HFFc6 (cell line): ENCODE measurements around the gene SDR42E1. TPM values are rescaled to one million over a fixed set of nuclear protein-coding genes. Genes with fewer than 3 reads are reported as not detected.
A peak's percentile ranks its signal among the peaks of the same experiment; 100 is the strongest.

Experiments used
- DNase-seq: peaks from one replicate; pipeline ENCODE4 v3.0.0-alpha.2; 2018
- H3K27ac Mint-ChIP-seq: 2 replicates; pipeline ENCODE4 v1.8.0; 2020; ENCODE audit warnings: mild to moderate bottlenecking, mixed read lengths
- H3K27me3 Mint-ChIP-seq: 2 replicates; pipeline ENCODE4 v1.8.0; 2021; ENCODE audit warnings: mild to moderate bottlenecking, moderate library complexity, mixed read lengths; ENCODE audit not compliant: insufficient read depth
- H3K36me3 Mint-ChIP-seq: 2 replicates; pipeline ENCODE4 v1.8.0; 2021; ENCODE audit warnings: low read depth, mixed read lengths
- H3K4me1 Mint-ChIP-seq: 2 replicates; pipeline ENCODE4 v1.8.0; 2020; ENCODE audit warnings: low read depth, mixed read lengths
- H3K4me3 Mint-ChIP-seq: 2 replicates; pipeline ENCODE4 v1.8.0; 2020; ENCODE audit warnings: mild to moderate bottlenecking, moderate library complexity, mixed read lengths
- H3K9me3 Mint-ChIP-seq: 2 replicates; pipeline ENCODE4 v1.8.0; 2020; ENCODE audit warnings: mild to moderate bottlenecking, mixed read lengths
- total RNA-seq, 6 experiments: library from RNA; stranded (reverse); fragmentation: NEBNext Ultra II Directional; extraction: Animal tissue kit (Norgen Biotek cat#: 25700); gene quantifications; 2 replicates in 1 of 6; 3 replicates in 5 of 6; pipeline ENCODE4 v1.2.3, GENCODE V29; 2021
- TF ChIP-seq, protein P1 (sequence below): fragments of 200-600 bp; sonication (generic); IDR thresholded peaks from 2 replicates; pipeline ENCODE4 v1.5.0; 2021; ENCODE audit warnings: antibody characterized with exemption, mild to moderate bottlenecking

SDR42E1 gene
- total RNA-seq, 6 experiments from 2014 or later = not detected

GRCh38 chr16:82037666-82038065 is 26.4 kb upstream of the SDR42E1 start:
- H3K36me3 Mint-ChIP-seq = no peaks in the 10 kb centered on the region
- peaks cover 29% of the 10 kb centered on the region for H3K4me1 Mint-ChIP-seq
- no peak overlapping the region; the same call in 1 of the 2 replicates for H3K4me3 Mint-ChIP-seq
- H3K27ac Mint-ChIP-seq = no peak overlapping the region; the same call in 1 of the 2 replicates
- peaks cover 13% of the 10 kb centered on the region for H3K9me3 Mint-ChIP-seq
- DNase-seq = no peak
- no peaks in the 10 kb centered on the region; the same call in 1 of the 2 replicates for H3K27me3 Mint-ChIP-seq
- TF ChIP-seq, protein P1, sequence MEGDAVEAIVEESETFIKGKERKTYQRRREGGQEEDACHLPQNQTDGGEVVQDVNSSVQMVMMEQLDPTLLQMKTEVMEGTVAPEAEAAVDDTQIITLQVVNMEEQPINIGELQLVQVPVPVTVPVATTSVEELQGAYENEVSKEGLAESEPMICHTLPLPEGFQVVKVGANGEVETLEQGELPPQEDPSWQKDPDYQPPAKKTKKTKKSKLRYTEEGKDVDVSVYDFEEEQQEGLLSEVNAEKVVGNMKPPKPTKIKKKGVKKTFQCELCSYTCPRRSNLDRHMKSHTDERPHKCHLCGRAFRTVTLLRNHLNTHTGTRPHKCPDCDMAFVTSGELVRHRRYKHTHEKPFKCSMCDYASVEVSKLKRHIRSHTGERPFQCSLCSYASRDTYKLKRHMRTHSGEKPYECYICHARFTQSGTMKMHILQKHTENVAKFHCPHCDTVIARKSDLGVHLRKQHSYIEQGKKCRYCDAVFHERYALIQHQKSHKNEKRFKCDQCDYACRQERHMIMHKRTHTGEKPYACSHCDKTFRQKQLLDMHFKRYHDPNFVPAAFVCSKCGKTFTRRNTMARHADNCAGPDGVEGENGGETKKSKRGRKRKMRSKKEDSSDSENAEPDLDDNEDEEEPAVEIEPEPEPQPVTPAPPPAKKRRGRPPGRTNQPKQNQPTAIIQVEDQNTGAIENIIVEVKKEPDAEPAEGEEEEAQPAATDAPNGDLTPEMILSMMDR = no peak

DNA sequence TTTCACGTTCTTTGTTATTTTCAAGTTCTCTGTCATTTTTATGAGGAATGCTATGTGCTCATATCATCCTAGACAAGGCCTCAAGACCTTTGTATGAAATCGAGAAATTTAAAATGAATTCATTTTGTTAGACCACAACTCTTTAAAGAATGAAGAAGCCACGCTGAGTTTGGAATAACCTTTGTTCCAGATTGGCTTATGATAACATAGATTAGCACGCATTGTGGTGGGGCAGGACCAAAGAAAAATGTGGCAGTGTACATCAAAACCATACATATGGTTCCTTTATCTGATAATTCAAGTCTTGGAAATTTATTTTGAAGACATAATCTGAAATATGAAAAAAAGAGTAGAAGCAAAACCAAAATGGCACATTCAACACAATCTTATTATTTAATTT is 26.0 kb upstream of the SDR42E1 start:
- Mint-ChIP-seq H3K36me3 (no peaks in the 10 kb centered on the region), H3K9me3 (peaks cover 13% of the 10 kb centered on the region), H3K4me1 (peaks cover 29% of the 10 kb centered on the region), H3K4me3 (no peak overlapping the region), H3K27ac (no peak overlapping the region), H3K27me3 (no peaks in the 10 kb centered on the region; the same call in 1 of the 2 replicates)
- no peak for DNase-seq
- TF ChIP-seq, protein P1 = no peak

DNA sequence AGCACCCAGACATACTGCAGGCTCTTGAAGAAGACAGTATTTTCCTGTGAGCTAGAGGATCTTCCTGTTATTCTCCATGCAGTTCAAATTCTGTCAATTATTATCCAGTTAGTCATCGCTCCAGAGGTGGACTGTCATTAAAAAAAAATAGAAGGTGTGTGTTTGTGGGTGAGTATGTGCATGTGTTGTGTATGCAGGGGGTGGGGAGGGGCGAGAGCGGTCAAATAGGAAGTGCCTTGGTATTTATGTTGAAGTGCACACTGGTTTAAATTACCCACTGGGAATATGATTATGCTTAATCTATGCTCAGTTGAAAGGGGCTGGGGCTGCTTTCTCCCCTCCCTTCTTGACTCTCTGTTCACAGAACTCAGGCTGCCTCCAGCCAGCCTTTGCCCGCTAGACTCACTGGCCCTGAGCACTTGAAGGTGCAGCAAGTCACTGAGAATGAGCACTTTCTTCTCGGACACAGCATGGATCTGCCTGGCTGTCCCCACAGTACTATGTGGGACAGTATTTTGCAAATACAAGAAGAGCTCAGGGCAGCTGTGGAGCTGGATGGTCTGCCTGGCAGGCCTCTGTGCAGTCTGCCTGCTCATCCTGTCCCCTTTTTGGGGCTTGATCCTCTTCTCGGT is 23.8 kb upstream of the SDR42E1 start, which contains the start of gene HSD17B2:
Gene HSD17B2 (plus strand): TSS at position 273 of the 632 bp plus-strand sequence. CDS start 172 bp downstream, at position 445.
- H3K27ac Mint-ChIP-seq = no peak within 1 kb of the TSS
- no peaks in the 10 kb centered on the region; the same call in 1 of the 2 replicates for H3K27me3 Mint-ChIP-seq
- DNase-seq = no peak
- H3K4me3 Mint-ChIP-seq = peak within 1 kb of the TSS; percentile 12; the same call in 1 of the 2 replicates
- H3K36me3 Mint-ChIP-seq = no peaks in the 10 kb centered on the region
- peaks cover 39% of the 10 kb centered on the region for H3K4me1 Mint-ChIP-seq
- H3K9me3 Mint-ChIP-seq = peaks cover 10% of the 10 kb centered on the region
- TF ChIP-seq, protein P1 = no peak

GRCh38 chr16:82033683-82034300 is 22.5 kb upstream of the SDR42E1 start:
- Mint-ChIP-seq H3K4me1 (peaks cover 39% of the 10 kb centered on the region), H3K27ac (no peak overlapping the region; the same call in 1 of the 2 replicates), H3K9me3 (peaks cover 10% of the 10 kb centered on the region), H3K36me3 (no peaks in the 10 kb centered on the region), H3K27me3 (no peaks in the 10 kb centered on the region; the same call in 1 of the 2 replicates), H3K4me3 (no peak overlapping the region)
- no peak for DNase-seq
- TF ChIP-seq, protein P1 = no peak

- TF ChIP-seq, protein P1 = no peak
- no peaks in the 10 kb centered on the region; the same call in 1 of the 2 replicates for H3K27me3 Mint-ChIP-seq
- H3K4me1 Mint-ChIP-seq = peaks cover 39% of the 10 kb centered on the region
- H3K9me3 Mint-ChIP-seq = peaks cover 10% of the 10 kb centered on the region
- no peak overlapping the region for H3K4me3 Mint-ChIP-seq
- DNase-seq = no peak
- no peak overlapping the region for H3K27ac Mint-ChIP-seq
- H3K36me3 Mint-ChIP-seq = no peaks in the 10 kb centered on the region
Measured at GRCh38 chr16:82033006-82033405, 21.7 kb upstream of the SDR42E1 start.
